ENCODE results near the gene PSMD6.

GRCh38 chr3:63966871-63967270 lies 56.4 kb downstream of the PSMD6 start:
- TF ChIP-seq, protein P1, sequence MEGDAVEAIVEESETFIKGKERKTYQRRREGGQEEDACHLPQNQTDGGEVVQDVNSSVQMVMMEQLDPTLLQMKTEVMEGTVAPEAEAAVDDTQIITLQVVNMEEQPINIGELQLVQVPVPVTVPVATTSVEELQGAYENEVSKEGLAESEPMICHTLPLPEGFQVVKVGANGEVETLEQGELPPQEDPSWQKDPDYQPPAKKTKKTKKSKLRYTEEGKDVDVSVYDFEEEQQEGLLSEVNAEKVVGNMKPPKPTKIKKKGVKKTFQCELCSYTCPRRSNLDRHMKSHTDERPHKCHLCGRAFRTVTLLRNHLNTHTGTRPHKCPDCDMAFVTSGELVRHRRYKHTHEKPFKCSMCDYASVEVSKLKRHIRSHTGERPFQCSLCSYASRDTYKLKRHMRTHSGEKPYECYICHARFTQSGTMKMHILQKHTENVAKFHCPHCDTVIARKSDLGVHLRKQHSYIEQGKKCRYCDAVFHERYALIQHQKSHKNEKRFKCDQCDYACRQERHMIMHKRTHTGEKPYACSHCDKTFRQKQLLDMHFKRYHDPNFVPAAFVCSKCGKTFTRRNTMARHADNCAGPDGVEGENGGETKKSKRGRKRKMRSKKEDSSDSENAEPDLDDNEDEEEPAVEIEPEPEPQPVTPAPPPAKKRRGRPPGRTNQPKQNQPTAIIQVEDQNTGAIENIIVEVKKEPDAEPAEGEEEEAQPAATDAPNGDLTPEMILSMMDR (IDR thresholded peaks at IDR 0.05), result no peak
- TF ChIP-seq ZFX (IDR thresholded peaks at IDR 0.05; ENCODE audit: borderline replicate concordance), result no peak

All from 22Rv1 (cell line).